Activated T-helper 1 cell treated with anti-CD3 and anti-CD28 coated beads, Interleukin-12 subunit alpha, Interleukin-12 subunit beta, Interleukin-2, Interleukin-4 antibody, amounts not matched to agents 30 ng/mL and 10 ng/mL and 1 ng/mL, durations not matched to agents 14 hours and 24 hours and 36 hours (primary cell): ENCODE measurements around the gene KRI1. TPM values are rescaled to one million over a fixed set of nuclear protein-coding genes. Genes with fewer than 3 reads are reported as not detected.
A peak's percentile ranks its signal among the peaks of the same experiment; 100 is the strongest.
"Not testable (repeated sequence)": the region's sequence is repeated elsewhere in the genome, so short reads cannot be mapped to it uniquely, and the experiment has no call there.

Experiments
- DNase-seq: peaks from one replicate; pipeline ENCODE4 v3.0.0; 2021; ENCODE audit warnings: low spot score
- H3K27ac Mint-ChIP-seq: one replicate; pipeline ENCODE4 v1.8.0; 2021; ENCODE audit warnings: mild to moderate bottlenecking, mixed read lengths
- H3K27me3 Mint-ChIP-seq: one replicate; pipeline ENCODE4 v1.8.0; 2022; ENCODE audit warnings: mild to moderate bottlenecking, moderate library complexity, mixed read lengths; ENCODE audit not compliant: insufficient read depth
- H3K36me3 Mint-ChIP-seq: one replicate; pipeline ENCODE4 v1.8.0; 2021; ENCODE audit warnings: low read depth, mixed read lengths
- H3K4me1 Mint-ChIP-seq: one replicate; pipeline ENCODE4 v1.8.0; 2021; ENCODE audit warnings: low read depth, mixed read lengths
- H3K4me3 Mint-ChIP-seq: one replicate; pipeline ENCODE4 v1.8.0; 2021; ENCODE audit warnings: mild to moderate bottlenecking, moderate library complexity, mixed read lengths
- H3K9me3 Mint-ChIP-seq: one replicate; pipeline ENCODE4 v1.8.0; 2021; ENCODE audit warnings: mixed read lengths
- intact Hi-C: fragments of 100-400 bp; cut with micrococcal nuclease; formaldehyde crosslinking; loops from one replicate; pipeline ENCODE4 v1.15.1; 2024
- total RNA-seq: library from RNA; stranded (reverse); gene quantifications from 2 replicates; pipeline ENCODE4 v1.2.3, GENCODE V29; 2022

KRI1 gene
- total RNA-seq, 1 donor from 2014 or later: 91.1 TPM

GRCh38 chr19:10587839-10588150, 22.0 kb upstream of the KRI1 start:
- no peak for DNase-seq
- Mint-ChIP-seq H3K4me3 (no peak overlapping the region), H3K9me3 (no peaks in the 10 kb centered on the region), H3K36me3 (peaks cover 6% of the 10 kb centered on the region), H3K27me3 (peaks cover 19% of the 10 kb centered on the region), H3K4me1 (peaks cover 16% of the 10 kb centered on the region), H3K27ac (no peak overlapping the region)
- intact Hi-C loops: no loop called here

- peaks cover 19% of the 10 kb centered on the region for H3K27me3 Mint-ChIP-seq
- peaks cover 16% of the 10 kb centered on the region for H3K4me1 Mint-ChIP-seq
- no peaks in the 10 kb centered on the region for H3K9me3 Mint-ChIP-seq
- DNase-seq: no peak
- no peak within 1 kb of the TSS for H3K27ac Mint-ChIP-seq
- intact Hi-C loops: no loop called here
- no peak within 1 kb of the TSS for H3K4me3 Mint-ChIP-seq
- peaks cover 6% of the 10 kb centered on the region for H3K36me3 Mint-ChIP-seq
These were observed 21.4 kb upstream of the KRI1 start, which contains the start of gene AP1M2 for GRCh38 chr19:10587022-10587838. TSS of gene AP1M2 (minus strand) at chr19:10587312. CDS start at chr19:10587231, 81 bp downstream.

- Mint-ChIP-seq H3K4me3 (no peak overlapping the region), H3K36me3 (peaks cover 6% of the 10 kb centered on the region), H3K27ac (no peak overlapping the region), H3K4me1 (peaks cover 16% of the 10 kb centered on the region), H3K9me3 (no peaks in the 10 kb centered on the region), H3K27me3 (peaks cover 19% of the 10 kb centered on the region)
- no peak for DNase-seq
- intact Hi-C loops: no loop called here
These were observed 20.6 kb upstream of the KRI1 start for GRCh38 chr19:10586396-10586795.

DNA sequence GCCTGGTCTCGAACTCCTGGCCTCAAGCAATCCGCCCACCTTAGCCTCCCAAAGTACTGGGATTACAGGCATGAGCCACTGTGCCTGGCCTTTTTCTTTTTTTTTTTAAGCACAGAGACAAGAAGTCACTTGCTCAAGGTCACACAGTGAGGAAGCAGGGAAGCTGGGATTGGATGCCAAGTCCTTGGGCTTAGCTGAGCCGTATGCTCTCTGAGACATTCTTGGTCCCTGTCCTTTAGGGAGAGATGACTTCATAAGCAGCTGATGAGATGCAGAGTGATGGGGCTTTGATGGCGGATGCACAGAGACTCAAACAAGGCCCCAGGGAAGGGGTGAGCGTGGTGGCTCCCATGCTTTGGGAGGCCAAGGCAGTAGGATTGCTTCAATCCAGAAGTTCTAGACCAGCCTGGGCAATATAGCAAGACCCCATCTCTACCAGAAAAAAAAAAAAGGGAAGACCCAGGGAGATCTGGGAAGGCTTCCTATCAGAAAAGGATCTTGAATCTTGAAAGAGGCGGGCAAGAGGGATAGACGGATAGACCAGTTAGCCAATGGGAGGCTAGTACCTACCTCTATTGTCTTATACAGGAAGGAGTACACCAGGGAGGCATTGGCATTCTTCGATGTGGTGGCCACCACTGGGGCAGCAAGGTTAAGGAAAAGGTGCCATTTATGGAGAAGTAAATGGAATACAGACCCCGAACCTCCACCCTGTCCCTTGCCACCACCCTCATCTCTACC, 17.4 kb upstream of the KRI1 start:
- H3K27ac Mint-ChIP-seq: no peak overlapping the region
- no peak for DNase-seq
- H3K9me3 Mint-ChIP-seq: no peaks in the 10 kb centered on the region
- intact Hi-C loops: no loop called here
- H3K36me3 Mint-ChIP-seq: peaks cover 6% of the 10 kb centered on the region
- H3K4me3 Mint-ChIP-seq: no peak overlapping the region
- H3K27me3 Mint-ChIP-seq: peaks cover 19% of the 10 kb centered on the region
- peaks cover 16% of the 10 kb centered on the region for H3K4me1 Mint-ChIP-seq

GRCh38 chr19:10582091-10582490, 16.3 kb upstream of the KRI1 start:
- intact Hi-C loops: no loop called here
- Mint-ChIP-seq H3K27ac (no peak overlapping the region), H3K36me3 (no peaks in the 10 kb centered on the region), H3K4me1 (peaks cover 12% of the 10 kb centered on the region), H3K27me3 (peaks cover 10% of the 10 kb centered on the region), H3K4me3 (no peak overlapping the region), H3K9me3 (no peaks in the 10 kb centered on the region)
- no peak for DNase-seq

GRCh38 chr19:10580979-10581631, 15.3 kb upstream of the KRI1 start:
- no peak overlapping the region for H3K27ac Mint-ChIP-seq
- H3K4me3 Mint-ChIP-seq: no peak overlapping the region
- peaks cover 6% of the 10 kb centered on the region for H3K27me3 Mint-ChIP-seq
- peaks cover 12% of the 10 kb centered on the region for H3K4me1 Mint-ChIP-seq
- H3K36me3 Mint-ChIP-seq: no peaks in the 10 kb centered on the region
- H3K9me3 Mint-ChIP-seq: no peaks in the 10 kb centered on the region
- DNase-seq: peak; percentile 81
- intact Hi-C loops: loop anchor here (1.0 to 2.0 kb wide), 4 partner anchors 23 to 118 kb away; no protein-coding TSS in a partner anchor

DNA sequence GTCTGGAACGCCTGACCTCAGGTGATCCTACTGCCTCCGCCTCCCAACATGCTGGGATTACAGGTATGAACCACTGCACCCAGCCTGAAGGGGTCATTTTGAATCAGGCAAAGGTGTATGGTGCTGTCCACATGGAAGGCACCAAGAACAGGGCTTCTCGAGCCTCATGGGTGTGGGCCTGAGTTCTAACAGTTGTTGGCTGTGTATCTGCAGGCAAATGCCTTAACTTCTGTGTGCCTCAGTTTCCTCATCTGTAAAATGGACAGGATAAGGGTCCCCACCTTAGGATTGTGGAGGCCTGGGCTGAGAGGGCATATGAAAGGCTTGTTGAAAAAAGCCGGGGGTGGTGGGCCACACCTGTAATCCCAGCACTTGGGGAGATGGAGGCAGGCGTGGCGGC, 12.1 kb upstream of the KRI1 start:
- H3K27me3 Mint-ChIP-seq: no peaks in the 10 kb centered on the region
- H3K27ac Mint-ChIP-seq: no peak overlapping the region
- peaks cover 13% of the 10 kb centered on the region for H3K4me1 Mint-ChIP-seq
- no peak for DNase-seq
- H3K4me3 Mint-ChIP-seq: no peak overlapping the region
- intact Hi-C loops: no loop called here
- no peaks in the 10 kb centered on the region for H3K9me3 Mint-ChIP-seq
- H3K36me3 Mint-ChIP-seq: no peaks in the 10 kb centered on the region

- H3K36me3 Mint-ChIP-seq: no peaks in the 10 kb centered on the region
- H3K27ac Mint-ChIP-seq: no peak overlapping the region
- intact Hi-C loops: no loop called here
- no peak for DNase-seq
- H3K27me3 Mint-ChIP-seq: no peaks in the 10 kb centered on the region
- no peak overlapping the region for H3K4me3 Mint-ChIP-seq
- peaks cover 13% of the 10 kb centered on the region for H3K4me1 Mint-ChIP-seq
- H3K9me3 Mint-ChIP-seq: no peaks in the 10 kb centered on the region
These were observed 9.4 kb upstream of the KRI1 start for GRCh38 chr19:10575011-10575716.

DNA sequence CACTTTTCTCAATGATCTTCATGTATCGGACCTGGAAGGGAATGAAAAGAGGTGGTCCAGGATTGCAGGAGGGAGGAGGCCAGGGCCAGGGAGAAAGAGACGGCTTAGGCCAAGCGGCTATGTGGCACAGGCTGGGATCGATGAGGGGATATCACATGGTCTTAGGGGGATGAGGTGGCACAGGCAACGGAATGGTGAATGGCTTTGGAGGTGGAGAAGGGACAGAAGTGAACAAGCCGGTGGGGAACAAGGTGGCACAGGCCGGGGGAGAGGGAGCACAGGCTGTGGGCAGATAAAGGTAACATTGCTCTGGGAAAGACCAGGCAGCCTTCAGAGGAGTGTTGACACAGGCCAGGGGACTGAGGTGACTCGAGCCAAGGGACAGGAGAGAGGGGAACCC, 8.7 kb upstream of the KRI1 start:
- no peak for DNase-seq
- Mint-ChIP-seq H3K4me1 (peaks cover 14% of the 10 kb centered on the region), H3K9me3 (no peaks in the 10 kb centered on the region), H3K36me3 (no peaks in the 10 kb centered on the region), H3K27ac (no peak overlapping the region), H3K27me3 (no peaks in the 10 kb centered on the region), H3K4me3 (no peak overlapping the region)
- intact Hi-C loops: no loop called here

DNA sequence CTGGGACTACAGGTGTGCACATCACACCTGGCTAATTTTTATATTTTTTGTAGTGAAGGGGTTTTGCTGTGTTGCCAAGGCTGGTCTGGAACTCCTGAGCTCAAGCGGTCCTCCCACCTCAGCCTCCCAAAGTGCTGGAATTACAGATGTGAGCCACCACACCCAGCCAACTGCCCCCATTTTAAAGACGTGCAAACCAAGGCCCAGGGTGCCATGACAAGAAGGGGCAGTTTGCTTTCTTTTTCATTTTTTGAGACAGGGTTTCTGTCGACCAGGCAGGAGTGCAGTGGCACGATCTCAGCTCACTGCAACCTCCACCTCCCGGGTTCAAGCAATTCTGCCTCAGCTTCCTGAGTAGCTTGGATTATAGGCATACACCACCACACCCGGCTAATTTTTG, 8.0 kb upstream of the KRI1 start:
- H3K4me3 Mint-ChIP-seq, intact Hi-C loops, H3K27me3 Mint-ChIP-seq, DNase-seq, H3K27ac Mint-ChIP-seq, H3K36me3 Mint-ChIP-seq, H3K9me3 Mint-ChIP-seq: not testable (repeated sequence)
- H3K4me1 Mint-ChIP-seq: peaks cover 19% of the 10 kb centered on the region

DNA sequence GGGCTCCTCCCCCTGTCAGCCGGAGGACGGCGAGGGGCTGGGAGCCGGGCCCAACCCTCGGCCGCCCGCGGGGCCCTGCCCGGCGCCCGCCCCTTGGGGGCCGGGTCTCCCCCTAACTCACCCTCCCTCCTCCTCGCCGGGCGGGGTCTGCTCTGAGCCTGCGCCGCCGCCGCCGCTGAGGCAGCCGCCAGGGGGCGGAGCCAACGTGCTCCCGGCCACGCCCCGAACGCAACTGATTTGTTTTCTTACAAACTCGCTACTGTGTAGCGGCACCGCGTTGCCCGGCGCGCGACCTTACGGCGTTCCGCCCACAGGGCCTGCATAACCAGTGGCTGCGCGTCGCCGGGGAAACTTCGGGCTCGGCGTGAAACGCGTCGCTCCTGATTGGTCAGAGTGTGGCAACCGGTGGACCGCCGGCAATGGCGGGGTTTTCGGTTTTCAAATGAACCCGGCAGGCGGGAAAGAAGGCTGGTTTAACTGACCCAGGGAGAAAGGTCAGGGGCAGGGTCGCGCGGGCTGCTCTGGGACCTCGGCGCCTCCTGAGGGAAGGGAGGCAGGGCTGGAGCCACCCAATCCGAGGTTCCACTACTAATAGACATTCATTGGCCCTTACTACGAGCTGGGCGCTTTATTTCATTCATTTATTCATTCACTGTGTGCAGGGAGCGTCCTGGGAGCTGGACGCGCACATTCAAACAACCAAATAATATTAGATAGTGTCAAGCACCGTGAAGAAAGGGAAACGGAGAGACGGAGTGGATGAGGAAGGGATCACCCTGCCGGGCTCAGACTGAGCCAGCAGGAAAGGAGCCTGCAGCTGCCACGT, 3.2 kb upstream of the KRI1 start, which contains the start of gene CDKN2D:
Gene CDKN2D, minus strand, starts transcription at position 154 of the 826 bp plus-strand sequence. CDS start 326 bp downstream, outside the sequence.
- H3K9me3 Mint-ChIP-seq: no peaks in the 10 kb centered on the region
- H3K4me1 Mint-ChIP-seq: peaks cover 39% of the 10 kb centered on the region
- H3K27ac Mint-ChIP-seq: peak within 1 kb of the TSS; percentile 96
- H3K36me3 Mint-ChIP-seq: peaks cover 17% of the 10 kb centered on the region
- no peaks in the 10 kb centered on the region for H3K27me3 Mint-ChIP-seq
- peak; percentile 100 for DNase-seq
- intact Hi-C loops: loop anchor here (1.0 to 5.0 kb wide), 11 partner anchors 26 to 528 kb away; partner anchors contain the start of genes ATG4D, CDC37, DNMT1 and ICAM1
- peak within 1 kb of the TSS; percentile 95 for H3K4me3 Mint-ChIP-seq
